Hematopoietic multipotent progenitor cell treated with erythropoietin and hydrocortisone succinate and interleukin-3 and kit ligand, for 8 days (in vitro differentiated cells): ENCODE measurements around the gene SLC26A8.

Source experiments
- DNase-seq: peaks from one replicate; pipeline ENCODE4 v3.0.0-alpha.2; 2015

The SLC26A8 gene, protein sequence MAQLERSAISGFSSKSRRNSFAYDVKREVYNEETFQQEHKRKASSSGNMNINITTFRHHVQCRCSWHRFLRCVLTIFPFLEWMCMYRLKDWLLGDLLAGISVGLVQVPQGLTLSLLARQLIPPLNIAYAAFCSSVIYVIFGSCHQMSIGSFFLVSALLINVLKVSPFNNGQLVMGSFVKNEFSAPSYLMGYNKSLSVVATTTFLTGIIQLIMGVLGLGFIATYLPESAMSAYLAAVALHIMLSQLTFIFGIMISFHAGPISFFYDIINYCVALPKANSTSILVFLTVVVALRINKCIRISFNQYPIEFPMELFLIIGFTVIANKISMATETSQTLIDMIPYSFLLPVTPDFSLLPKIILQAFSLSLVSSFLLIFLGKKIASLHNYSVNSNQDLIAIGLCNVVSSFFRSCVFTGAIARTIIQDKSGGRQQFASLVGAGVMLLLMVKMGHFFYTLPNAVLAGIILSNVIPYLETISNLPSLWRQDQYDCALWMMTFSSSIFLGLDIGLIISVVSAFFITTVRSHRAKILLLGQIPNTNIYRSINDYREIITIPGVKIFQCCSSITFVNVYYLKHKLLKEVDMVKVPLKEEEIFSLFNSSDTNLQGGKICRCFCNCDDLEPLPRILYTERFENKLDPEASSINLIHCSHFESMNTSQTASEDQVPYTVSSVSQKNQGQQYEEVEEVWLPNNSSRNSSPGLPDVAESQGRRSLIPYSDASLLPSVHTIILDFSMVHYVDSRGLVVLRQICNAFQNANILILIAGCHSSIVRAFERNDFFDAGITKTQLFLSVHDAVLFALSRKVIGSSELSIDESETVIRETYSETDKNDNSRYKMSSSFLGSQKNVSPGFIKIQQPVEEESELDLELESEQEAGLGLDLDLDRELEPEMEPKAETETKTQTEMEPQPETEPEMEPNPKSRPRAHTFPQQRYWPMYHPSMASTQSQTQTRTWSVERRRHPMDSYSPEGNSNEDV

DNA sequence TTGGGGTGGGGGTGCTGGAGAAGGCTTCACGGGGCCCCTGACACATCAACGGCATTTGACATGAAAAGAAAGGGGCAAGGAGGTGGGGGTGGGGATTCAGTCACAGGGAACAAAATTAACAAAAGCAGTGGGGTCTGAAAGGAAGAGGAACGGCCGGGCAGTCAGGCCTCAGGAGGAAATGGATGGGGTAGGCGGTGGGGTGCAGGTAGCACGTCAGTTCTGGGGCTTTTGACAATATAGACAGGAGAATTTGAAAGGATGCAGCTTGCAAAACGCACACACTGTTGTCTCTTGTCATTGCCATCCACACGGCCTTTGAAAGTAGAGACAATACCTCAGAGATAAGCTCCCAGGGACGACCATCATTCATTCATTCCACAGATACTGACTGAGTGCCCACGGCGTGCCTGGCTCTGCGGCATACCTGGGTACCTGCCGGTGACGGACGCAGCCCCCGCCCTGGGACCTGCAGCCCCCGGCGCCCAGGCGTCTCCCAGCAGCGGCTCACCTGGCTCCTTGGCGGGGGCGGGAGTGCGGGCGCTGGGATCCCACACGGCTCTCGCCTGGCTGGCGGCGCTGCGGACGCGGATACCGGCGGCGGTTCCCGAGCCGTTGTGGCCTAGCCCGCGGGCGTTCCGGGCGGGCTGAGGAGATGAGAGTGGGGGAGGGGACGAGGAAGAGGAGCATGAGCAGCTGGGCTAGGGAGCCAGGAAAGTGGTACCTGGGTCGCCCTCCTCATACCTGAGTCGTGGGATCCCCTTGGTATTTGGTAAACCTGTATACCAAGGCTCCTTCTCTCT lies at the start of gene SLC26A8:
Gene SLC26A8, minus strand, starts transcription at position 646 of the 800 bp plus-strand sequence. CDS start 4,934 bp downstream, outside the sequence.
- DNase-seq: no peak

GRCh38 chr6:36073587-36073986 lies 49.1 kb upstream of the SLC26A8 start:
- DNase-seq: no peak

GRCh38 chr6:36072681-36073080 lies 48.2 kb upstream of the SLC26A8 start:
- DNase-seq: no peak

- DNase-seq: no peak
Observed at GRCh38 chr6:36071714-36072113, 47.3 kb upstream of the SLC26A8 start.

DNA sequence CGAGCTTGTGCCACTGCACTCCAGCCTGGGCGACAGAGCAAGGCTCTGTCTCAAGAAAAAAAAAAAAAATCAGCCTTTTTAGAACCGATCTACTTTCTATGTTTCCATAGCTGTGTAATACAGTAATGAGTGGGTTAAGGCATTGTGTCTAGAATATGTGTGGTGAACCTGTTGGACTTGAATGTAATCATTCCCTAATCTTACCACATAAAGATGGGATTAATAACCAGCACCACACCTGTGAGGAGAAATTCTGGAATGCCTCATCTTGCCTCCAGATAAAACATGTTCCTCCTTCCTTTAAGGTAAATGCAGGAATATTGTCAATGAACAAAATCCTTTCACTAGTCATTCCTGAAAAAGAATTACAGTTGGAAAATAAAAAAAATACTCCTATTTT lies 46.8 kb upstream of the SLC26A8 start:
- no peak for DNase-seq

DNA sequence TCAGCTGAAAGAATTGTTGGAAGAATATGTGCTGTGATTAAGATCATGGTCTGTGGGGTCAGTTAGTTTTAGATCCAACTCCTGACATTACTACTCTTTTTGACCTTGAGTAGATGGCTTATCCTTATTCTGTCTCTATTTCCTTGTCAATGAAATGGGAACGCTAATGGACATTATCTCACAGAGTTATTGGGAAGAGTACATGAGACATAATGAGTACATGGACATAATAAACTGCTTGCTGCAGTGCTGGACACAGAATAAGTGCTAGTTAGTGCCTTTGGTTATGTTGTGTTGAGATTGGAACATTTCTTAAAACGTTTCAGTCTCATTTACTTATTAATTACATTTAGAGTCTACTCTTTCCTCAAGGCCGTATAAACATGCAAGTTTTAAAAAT lies 45.8 kb upstream of the SLC26A8 start:
- DNase-seq: no peak

DNA sequence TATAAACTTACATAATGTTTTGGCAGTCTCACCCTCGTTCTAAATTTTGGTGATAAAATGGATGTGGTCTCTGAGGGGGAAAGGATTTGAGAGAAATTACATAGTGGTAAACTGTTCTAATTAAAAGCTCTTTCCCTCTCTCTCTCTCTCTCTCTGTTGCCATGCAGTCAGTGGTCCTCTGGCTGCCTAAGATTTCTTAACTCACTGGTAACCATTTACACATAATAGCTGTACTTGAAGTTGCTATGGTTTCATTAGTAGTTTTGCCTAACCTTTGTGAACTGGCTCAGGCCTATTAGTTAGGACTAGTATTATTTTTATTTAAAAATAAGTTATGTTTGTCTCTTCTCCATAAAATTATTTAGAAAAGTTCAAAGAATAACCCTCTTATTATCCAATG lies 45.1 kb upstream of the SLC26A8 start:
- DNase-seq: no peak

DNA sequence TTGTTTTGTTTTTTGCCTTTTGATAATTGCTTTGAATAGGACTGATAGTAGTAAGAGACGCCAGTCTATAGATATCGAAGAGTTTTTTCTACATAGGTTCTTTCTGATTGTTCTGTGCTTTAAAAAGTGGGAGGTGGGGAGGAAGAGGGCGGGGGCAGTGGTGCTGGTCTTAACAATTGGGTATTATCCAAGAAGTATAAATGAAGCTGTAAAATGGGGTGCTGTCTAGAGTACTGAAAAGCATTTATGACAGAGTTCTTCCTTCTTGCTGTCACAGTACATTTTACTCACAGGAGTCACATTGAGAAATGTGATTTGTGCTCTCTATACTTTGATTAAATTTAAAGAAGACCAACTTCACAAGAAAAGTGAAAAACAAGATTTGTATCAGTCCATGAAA lies 44.1 kb upstream of the SLC26A8 start:
- peak; percentile 36 for DNase-seq

DNA sequence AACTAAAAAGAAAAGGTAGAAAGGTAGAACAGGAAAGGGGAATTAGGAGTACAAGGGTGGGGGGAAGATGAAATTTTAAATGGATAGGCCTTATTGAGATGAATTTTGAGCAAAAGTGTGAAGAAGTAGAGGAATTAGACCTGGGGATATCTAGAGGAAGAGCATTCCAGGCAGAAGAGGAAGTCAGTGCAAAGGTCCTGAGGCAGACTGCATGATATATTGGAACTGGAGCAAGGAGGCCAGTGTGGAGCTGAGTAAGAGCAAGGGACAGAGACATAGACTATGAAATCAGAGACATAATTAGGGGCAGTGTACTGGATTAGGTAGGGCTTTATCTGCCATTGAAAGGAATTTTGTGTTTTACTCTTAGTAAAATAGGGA lies 43.6 kb upstream of the SLC26A8 start:
- no peak for DNase-seq

DNA sequence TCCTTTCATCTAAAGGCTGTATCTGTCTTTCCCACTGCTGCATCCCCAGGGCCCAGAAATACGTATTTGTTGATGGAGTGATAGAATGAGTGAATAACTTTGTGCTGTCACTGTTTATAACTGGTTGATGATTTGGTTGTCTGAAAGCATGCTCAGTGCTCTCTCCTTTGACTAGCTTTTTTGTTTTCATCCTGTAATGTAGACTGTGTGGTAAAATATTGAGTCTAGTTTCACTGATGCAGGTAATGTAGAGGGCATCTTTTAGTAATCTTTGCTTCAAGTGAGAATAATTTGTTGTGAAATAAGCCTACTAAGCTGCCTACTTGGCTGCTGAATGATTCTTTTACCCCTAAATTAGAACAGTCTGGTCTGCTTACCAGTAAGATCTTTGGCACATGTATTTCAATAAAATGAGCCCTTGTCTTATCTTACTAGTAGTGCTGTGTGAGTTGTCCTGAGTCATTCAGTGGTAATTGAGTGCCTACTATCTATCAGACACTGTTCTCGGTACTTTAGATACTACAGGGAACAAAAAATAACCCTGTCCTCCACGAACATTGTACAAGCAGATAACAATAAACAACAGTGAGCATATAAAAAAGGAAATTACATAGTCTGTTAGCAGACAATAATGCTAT lies 43.1 kb upstream of the SLC26A8 start:
- DNase-seq: peak; percentile 97

DNA sequence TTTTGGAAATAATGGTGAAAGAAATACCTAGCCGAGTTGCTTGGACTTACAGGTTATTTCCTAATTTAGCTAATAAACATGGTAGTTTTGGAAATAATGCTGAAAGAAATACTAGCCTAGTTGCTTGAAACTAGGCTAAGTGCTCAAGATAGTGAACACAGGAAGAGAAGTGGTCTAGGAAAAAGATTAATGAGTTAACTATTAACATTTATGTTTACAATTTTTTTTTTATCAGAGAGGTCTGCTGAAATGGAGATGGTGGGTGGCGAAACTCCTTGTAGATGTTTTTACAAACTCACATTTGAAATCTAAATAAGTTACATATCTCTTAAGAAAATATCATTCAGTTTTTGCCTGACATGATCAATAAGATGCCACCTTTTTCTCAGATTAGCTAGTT lies 42.4 kb upstream of the SLC26A8 start:
- DNase-seq: no peak

DNA sequence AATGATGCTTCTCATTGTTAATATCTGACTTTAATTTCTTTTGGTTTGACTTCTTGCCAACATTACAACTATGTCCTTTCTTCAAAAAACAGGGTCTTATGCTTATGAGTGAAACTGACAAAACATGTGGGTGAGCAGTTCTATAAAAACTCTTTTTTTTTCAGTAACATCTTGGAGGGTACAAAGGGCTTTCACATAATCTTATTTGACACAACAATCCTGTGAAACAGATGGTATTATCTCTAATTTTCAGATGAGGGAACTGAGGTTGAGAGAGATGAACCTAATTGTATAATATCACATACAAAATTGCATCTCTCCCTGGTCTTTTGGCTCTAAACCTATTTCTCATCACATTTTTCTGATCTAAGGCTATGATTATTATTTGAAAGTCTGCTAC lies 41.5 kb upstream of the SLC26A8 start:
- DNase-seq: peak; percentile 87

DNA sequence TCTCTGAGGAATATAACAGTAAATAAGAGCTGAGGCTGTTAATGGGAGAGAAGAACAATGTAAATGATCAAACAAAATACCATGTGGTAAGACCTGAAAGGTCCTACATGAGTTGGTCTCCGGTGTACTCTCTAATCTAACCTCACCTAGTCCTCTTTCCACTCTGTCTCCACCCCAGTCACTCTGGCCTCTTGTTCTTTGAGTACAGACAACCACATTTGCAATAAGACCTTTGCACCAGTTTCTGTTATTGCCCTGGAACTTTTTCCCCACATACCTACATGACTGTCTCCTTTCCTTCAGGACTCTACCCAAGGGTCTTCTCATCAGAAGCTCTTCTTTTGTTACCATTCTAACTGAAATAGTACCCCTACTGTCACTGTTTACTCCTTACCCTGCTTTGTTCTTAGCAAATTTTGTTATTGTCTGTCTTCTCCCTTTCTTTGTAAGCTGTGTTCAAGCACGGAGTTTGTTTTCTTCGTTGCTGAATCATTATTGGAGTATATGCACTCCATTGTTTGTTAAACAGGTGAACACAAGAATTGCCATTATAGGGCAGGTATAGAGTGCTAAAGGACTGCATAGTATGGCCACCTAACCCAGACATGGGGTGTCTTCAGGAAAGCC lies 40.4 kb upstream of the SLC26A8 start:
- peak; percentile 68 for DNase-seq

DNA sequence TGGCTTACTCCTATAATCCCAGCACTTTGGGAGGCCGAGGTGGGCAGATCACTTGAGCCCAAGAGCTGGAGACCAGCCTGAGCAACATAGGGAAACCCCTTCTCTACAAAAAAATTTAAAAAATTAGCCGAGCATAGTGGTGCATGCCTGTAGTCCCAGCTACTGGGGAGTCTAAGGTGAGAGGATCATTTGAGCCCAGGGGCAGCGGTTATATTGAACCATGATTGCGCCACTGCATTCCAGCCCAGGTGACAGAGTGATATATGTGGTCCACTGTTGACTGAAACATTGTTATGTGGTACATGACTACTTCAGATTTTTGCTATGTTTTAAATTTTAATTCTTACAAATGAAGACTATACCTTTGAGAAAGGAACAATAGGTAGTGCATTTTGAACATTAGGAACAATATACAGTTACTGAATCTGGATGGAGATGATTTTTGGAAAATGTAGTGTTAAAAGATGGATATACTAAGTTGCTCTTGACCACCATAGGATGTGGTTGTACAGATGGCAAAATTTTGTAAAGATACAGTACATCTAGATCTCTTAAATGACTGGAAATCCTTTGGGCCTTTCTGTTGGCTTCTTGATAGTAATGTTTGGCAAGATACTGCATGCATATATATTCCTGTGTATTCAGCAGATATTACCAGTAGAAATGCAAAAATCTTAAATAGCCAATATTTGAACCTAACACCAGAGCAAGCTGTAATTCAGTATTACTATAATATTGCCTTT lies 39.0 kb upstream of the SLC26A8 start:
- DNase-seq: peak; percentile 48

- DNase-seq: no peak
Observed at GRCh38 chr6:36062247-36062646, 37.8 kb upstream of the SLC26A8 start.

DNA sequence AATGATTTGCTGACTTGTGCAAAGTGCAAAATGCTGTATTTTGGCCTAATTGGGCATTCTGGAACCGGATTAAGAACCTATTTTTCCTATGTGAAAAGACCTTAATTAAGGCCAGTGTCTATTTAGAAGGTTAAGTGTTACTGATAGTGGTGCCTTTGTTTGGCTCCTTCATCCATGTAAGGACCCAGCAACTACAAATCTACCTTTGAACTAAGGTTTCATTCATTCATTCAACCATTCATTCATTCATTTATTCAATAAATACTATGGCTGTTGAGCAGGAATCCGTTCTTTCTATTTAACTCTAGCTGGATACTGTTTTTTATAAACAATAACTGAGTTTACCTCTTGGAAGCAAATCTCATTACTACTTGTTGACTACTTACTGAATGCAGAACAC lies 36.8 kb upstream of the SLC26A8 start:
- DNase-seq: no peak

GRCh38 chr6:36056178-36056577 lies 31.7 kb upstream of the SLC26A8 start:
- DNase-seq: no peak

GRCh38 chr6:36054956-36055355 lies 30.5 kb upstream of the SLC26A8 start:
- no peak for DNase-seq

- DNase-seq: no peak
Observed at GRCh38 chr6:36054415-36054814, 30.0 kb upstream of the SLC26A8 start.

DNA sequence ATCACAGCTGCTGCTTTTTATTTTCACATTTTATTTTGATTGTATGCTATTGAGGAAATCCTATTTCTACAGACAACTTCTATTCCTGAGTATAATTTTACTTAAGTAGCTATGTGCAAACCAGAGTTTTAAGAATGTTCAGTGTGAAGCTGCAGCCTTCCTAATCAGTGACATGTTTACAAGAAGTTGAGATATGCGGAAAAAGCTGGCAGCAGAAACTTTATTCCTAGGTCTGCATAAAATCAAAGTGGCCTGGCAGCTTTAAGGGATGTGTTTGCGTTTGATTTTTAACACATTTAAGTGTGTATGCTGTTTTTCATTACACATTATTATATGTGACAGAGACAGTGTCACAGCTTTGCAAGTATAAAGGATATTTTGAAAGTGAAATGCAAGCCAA lies 29.4 kb upstream of the SLC26A8 start:
- no peak for DNase-seq

GRCh38 chr6:36052097-36052496 lies 27.7 kb upstream of the SLC26A8 start:
- peak; percentile 70 for DNase-seq
